ENCODE measurements around the gene PPP4C.

Gene PPP4C

DNA sequence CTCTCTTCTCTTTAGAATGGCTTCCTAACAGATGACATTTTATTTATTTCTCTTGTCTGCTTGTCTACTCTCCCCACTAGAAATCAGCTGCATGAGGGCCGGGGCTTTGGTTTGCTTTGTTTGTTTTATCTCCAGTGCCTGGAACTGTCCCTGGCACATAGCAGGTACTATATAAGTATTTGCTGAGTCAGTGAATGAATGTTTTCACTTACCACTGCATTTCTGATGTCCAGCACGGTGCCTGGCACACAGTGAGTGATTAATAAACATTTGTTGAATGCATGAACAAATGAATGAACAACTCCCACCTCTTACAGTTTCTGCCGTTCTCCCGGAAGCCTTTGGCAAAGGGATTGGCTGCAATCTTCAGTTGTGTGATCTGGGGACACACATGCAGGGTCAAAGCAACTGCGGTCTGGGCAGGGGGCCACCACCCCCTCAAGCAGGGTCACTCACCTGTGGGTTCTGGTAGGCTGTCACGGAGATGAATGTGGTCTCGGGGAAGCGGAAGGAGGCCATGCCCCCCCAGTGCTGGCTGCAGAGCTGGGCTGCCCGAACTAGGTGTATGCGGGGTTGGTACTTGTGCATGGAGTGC lies 12.5 kb downstream of the PPP4C start:
- POLR2A ChIA-PET: interaction anchor here (0.5 to 1.2 kb wide), 2 partner anchors 23 to 524 kb away, joined by 3 to 4 read pairs; partner anchors contain the start of gene ALDOA
- DNase-seq (ENCODE audit: extremely low spot score): no peak
- CTCF ChIA-PET: no interaction called here
- TF ChIP-seq, protein P1, sequence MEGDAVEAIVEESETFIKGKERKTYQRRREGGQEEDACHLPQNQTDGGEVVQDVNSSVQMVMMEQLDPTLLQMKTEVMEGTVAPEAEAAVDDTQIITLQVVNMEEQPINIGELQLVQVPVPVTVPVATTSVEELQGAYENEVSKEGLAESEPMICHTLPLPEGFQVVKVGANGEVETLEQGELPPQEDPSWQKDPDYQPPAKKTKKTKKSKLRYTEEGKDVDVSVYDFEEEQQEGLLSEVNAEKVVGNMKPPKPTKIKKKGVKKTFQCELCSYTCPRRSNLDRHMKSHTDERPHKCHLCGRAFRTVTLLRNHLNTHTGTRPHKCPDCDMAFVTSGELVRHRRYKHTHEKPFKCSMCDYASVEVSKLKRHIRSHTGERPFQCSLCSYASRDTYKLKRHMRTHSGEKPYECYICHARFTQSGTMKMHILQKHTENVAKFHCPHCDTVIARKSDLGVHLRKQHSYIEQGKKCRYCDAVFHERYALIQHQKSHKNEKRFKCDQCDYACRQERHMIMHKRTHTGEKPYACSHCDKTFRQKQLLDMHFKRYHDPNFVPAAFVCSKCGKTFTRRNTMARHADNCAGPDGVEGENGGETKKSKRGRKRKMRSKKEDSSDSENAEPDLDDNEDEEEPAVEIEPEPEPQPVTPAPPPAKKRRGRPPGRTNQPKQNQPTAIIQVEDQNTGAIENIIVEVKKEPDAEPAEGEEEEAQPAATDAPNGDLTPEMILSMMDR (IDR thresholded peaks at IDR 0.05; ENCODE audit: control extremely low read depth, extremely low read depth, low read depth, missing control alignments): no peak

DNA sequence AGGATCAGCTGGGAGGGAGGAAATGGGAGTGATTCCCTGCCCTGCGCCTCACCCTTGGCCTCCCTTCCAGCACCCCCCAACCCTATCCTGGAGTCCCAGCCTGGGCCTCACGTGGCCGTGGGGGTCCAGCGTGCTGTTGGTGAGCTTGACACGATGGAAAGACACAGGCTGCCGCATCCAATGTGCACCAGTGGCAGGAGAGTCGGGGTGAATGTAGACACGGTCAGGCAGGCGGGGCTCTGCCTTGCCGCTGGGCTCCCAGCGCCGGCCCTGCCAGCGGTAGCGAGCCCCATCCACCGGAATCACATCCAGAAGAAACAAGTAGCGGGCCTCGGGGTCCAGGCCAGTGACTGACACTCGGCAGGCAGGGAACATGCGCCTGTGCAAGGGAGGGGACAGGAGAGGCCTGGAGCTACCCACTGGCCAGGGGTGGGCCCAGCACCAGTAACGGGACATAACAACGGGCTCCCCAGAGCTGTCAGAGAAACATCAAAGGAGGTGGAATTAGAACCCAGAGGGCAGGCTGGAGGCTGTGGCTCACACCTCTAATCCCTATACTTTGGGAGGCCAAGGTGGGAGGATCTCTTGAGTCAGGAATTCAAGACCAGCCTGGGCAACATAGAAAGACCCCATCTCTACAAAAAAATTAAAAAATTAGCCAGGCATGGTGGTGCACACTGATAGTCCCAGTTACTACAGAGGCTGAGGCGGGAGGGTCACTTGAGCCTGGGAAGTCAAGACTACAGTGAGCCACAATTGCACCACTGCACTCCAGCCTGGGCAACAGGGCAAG lies 13.2 kb downstream of the PPP4C start:
- no peak for DNase-seq (ENCODE audit: extremely low spot score)
- TF ChIP-seq, protein P1 (IDR thresholded peaks at IDR 0.05; ENCODE audit: control extremely low read depth, extremely low read depth, low read depth, missing control alignments): no peak
- ChIA-PET CTCF (interaction anchor here (4.6 kb wide), 1 partner anchor 11 kb away, joined by 102 read pairs; the partner anchor contains the start of gene PPP4C), POLR2A (interaction anchor here (0.5 to 1.2 kb wide), 2 partner anchors 24 to 524 kb away, joined by 3 to 4 read pairs; partner anchors contain the start of gene ALDOA)

DNA sequence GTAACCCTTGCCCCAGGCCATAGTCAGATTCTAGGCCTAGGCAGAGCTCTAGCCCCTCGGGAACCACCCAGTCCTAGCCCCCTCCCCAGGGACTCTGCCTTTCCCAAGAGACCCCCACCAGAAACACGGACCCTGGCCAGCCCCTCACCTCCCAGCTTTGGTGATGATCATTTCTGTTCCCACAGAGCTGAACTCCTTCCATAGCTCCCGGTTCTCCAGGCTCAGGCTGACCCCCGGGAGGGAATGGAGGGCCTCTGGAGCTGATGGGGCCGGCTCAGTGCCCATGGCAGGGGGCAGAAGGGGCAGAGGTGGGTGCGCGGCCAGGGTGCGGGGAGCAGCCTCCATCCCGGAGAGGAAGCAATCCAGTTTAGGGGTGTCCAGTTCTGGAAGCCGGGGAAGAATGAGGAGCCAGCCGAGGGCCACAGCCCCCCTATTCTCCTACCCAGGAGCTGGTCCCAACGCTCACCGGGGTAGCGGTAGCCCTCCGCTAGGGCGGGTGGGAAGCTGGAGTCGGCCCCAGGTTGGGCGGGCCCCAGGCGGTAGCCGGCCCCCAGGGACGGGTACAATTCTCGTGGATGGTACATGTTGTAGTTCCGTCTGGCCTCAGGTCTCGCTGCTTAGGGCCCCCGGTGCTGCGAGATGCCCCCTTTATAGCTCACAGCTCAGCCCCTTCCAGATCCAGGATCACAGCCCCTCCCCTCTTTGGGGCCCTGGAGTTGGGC lies 15.0 kb downstream of the PPP4C start:
- POLR2A ChIA-PET: interaction anchor here (0.7 to 1.6 kb wide), 4 partner anchors 8 to 272 kb away, joined by 5 to 13 read pairs (median 6); partner anchors contain the start of gene ALDOA
- TF ChIP-seq, protein P1 (IDR thresholded peaks at IDR 0.05; ENCODE audit: control extremely low read depth, extremely low read depth, low read depth, missing control alignments): no peak

DNA sequence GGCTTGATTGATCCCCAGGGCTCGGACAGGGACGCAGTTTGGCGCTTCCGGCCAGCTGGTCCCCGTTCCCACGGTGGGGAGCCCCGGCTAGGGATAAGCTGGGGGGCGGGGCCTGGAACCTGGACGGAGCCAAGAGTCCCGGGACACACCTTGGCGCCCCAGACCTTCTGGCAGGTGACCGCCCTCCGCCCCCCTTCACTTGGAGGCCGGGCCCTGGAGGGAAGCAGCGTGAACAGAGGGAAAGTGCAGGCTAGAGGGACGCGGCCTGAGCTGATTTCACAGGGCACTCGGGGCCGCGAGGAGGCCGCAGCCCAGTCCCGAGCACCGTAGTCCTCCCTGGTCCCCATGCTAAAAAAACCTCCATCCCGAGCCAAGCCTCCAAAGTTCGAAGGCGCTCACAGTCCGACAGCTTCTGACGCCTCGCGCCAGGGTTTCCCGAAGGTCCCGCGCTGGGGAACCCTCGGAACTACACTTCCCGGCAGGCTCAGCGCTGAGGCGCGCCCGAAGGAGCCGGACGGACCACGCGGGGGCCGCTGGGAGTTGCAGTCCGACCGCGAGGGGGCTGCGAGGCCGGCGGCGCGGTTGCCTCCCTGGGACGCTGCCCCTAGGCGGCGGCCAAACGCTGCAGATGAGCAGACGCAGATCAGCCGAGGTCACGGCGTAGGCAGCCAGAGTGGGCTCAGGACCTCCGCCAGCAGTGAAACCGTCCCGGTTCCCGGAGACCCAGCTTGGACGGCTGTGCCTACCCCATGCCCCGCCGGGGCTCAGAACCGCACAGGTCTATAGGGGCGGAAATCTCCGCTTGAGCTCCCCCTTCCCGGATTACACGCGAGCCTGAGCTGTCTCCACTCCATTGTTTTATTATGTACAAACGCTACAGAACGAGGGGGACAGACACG lies 15.9 kb downstream of the PPP4C start, which contains the start of gene TBX6:
Gene TBX6, minus strand, starts transcription at position 451 of the 899 bp plus-strand sequence. CDS start 731 bp downstream, outside the sequence.
- TF ChIP-seq, protein P1 (IDR thresholded peaks at IDR 0.05; ENCODE audit: control extremely low read depth, extremely low read depth, low read depth, missing control alignments): peak; percentile 90
- DNase-seq (ENCODE audit: extremely low spot score): peak; percentile 93
- ChIA-PET POLR2A (interaction anchor here (0.6 to 1.6 kb wide), 11 partner anchors 9 to 828 kb away, joined by 3 to 13 read pairs (median 5); partner anchors contain the start of gene ALDOA), CTCF (interaction anchor here (0.6 to 4.6 kb wide), 42 partner anchors 12 to 603 kb away, joined by 3 to 102 read pairs (median 5); partner anchors contain the start of genes ALDOA, C16orf92, CORO1A and DCTPP1)

More for the DNA sequence above, 15.0 kb downstream of the PPP4C start:
- no peak for DNase-seq (ENCODE audit: extremely low spot score)
- CTCF ChIA-PET: interaction anchor here (0.8 to 4.6 kb wide), 15 partner anchors 12 to 339 kb away, joined by 3 to 102 read pairs (median 7); partner anchors contain the start of genes ALDOA, C16orf92, CORO1A and DCTPP1

DNA sequence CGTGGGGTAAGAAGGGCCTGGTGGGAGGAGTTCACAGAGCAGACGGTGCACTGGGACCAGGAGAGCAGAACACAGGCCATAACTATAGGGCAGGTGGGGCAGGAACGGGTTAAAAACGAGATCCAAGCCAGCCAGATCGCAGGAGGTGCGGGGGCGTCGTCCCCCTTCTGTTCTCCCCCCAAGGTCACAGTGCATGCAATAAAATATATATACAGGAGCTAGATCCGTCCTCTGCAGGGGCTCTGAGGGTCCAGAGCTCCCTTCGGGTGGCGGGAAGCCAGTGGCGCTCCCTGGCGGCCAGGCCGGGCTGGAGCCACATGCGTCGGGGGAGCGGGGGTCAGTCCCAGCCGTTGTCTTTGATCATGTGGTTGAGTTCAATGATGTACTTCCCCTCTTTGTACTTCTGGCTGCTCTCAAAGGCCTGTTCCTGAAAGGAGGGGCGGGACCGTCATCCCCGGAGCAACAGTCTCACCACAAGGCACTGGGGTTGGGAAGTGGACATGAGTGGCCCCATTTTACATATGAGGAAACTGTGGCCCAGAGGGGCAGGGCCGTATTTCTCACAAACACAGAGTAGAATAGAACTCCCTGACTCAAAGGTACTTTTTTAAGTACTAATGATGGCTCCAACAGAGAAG lies 16.7 kb downstream of the PPP4C start:
- ChIA-PET CTCF (interaction anchor here (0.7 to 4.6 kb wide), 37 partner anchors 11 to 536 kb away, joined by 3 to 102 read pairs (median 5); partner anchors contain the start of genes ALDOA, C16orf92, CORO1A and DCTPP1), POLR2A (interaction anchor here (0.6 to 1.6 kb wide), 9 partner anchors 10 to 827 kb away, joined by 3 to 13 read pairs (median 5); partner anchors contain the start of gene ALDOA)
- peak; percentile 93 for DNase-seq (ENCODE audit: extremely low spot score)
- TF ChIP-seq, protein P1 (IDR thresholded peaks at IDR 0.05; ENCODE audit: control extremely low read depth, extremely low read depth, low read depth, missing control alignments): peak; percentile 95
